WTC11 (cell line): Measurements from ENCODE around the gene DNAH9. TPM values are rescaled to one million over a fixed set of nuclear protein-coding genes. Genes with fewer than 3 reads are reported as not detected.

Experiments
- ATAC-seq: fragments of 200-7000 bp; cut with Tn5 transposase; 2 replicates; pipeline ENCODE4 v1.10.0; 2021; ENCODE audit warnings: mild to moderate bottlenecking, moderate library complexity
- CTCF ChIA-PET: fragments of 300-600 bp; sonication (Branson Sonifier 250); formaldehyde crosslinking; loops from one replicate; lab custom pipeline; 2021; ENCODE audit warnings: antibody characterized with exemption; lab: Charles Lee
- POLR2A ChIA-PET: fragments of 350-600 bp; sonication (Branson Sonifier 250); formaldehyde crosslinking; loops from one replicate; lab custom pipeline; 2021; ENCODE audit warnings: antibody characterized with exemption; lab: Charles Lee
- DNase-seq: peaks from one replicate; pipeline ENCODE4 v3.0.0; 2021; ENCODE audit warnings: low spot score
- H3K27ac Mint-ChIP-seq: 2 replicates; pipeline ENCODE4 v1.8.0; 2021; ENCODE audit warnings: mixed read lengths
- H3K27me3 Mint-ChIP-seq: 2 replicates; pipeline ENCODE4 v1.8.0; 2021; ENCODE audit warnings: low read depth, mild to moderate bottlenecking, moderate library complexity, mixed read lengths
- H3K36me3 Mint-ChIP-seq: 2 replicates; pipeline ENCODE4 v1.8.0; 2021; ENCODE audit warnings: mixed read lengths
- H3K4me1 Mint-ChIP-seq: 2 replicates; pipeline ENCODE4 v1.8.0; 2022; ENCODE audit warnings: mixed read lengths
- H3K4me3 Mint-ChIP-seq: 2 replicates; pipeline ENCODE4 v1.8.0; 2021; ENCODE audit warnings: mild to moderate bottlenecking, moderate library complexity, mixed read lengths
- H3K9me3 Mint-ChIP-seq: 2 replicates; pipeline ENCODE4 v1.8.0; 2021; ENCODE audit warnings: mixed read lengths
- CREB1 ChIP-seq: sonication (generic); formaldehyde crosslinking; IDR thresholded peaks from 2 replicates; pipeline ENCODE4 v1.8.0; 2023; ENCODE audit warnings: mild to moderate bottlenecking, missing genetic modification reagents
- E2F1 ChIP-seq: sonication (generic); formaldehyde crosslinking; IDR thresholded peaks from 2 replicates; pipeline ENCODE4 v1.8.0; 2022; ENCODE audit warnings: mild to moderate bottlenecking, missing genetic modification reagents
- ETV6 ChIP-seq: sonication (generic); formaldehyde crosslinking; IDR thresholded peaks from 2 replicates; pipeline ENCODE4 v1.8.1; 2022; ENCODE audit warnings: mild to moderate bottlenecking, missing genetic modification reagents
- FOXK1 ChIP-seq: sonication (generic); formaldehyde crosslinking; IDR thresholded peaks from 2 replicates; pipeline ENCODE4 v1.8.0; 2022; ENCODE audit warnings: mild to moderate bottlenecking, moderate library complexity, missing genetic modification reagents
- GRHL2 ChIP-seq: fragments of 250-450 bp; sonication (Bioruptor Pico); IDR thresholded peaks from 2 replicates; pipeline ENCODE4 v1.8.0; 2022; ENCODE audit warnings: mild to moderate bottlenecking, moderate library complexity; ENCODE audit not compliant: insufficient replicate concordance, severe bottlenecking
- NFYB ChIP-seq: sonication (generic); formaldehyde crosslinking; conservative IDR thresholded peaks from 2 replicates; pipeline ENCODE4 v1.8.0; 2022; ENCODE audit warnings: low read depth, missing genetic modification reagents
- PRDM15 ChIP-seq: sonication (generic); formaldehyde crosslinking; IDR thresholded peaks from 2 replicates; pipeline ENCODE4 v1.8.0; 2022; ENCODE audit warnings: missing genetic modification reagents
- PRRX2 ChIP-seq: fragments of 250-450 bp; sonication (Bioruptor Pico); IDR thresholded peaks from 2 replicates; pipeline ENCODE4 v1.8.0; 2021; ENCODE audit warnings: mild to moderate bottlenecking
- RELA ChIP-seq: sonication (generic); formaldehyde crosslinking; IDR thresholded peaks from 2 replicates; pipeline ENCODE4 v1.8.1; 2022; ENCODE audit warnings: missing genetic modification reagents, mild to moderate bottlenecking, borderline replicate concordance
- SMAD3 ChIP-seq: sonication (generic); formaldehyde crosslinking; IDR thresholded peaks from 2 replicates; pipeline ENCODE4 v1.8.0; 2022; ENCODE audit warnings: missing genetic modification reagents, mild to moderate bottlenecking, borderline replicate concordance
- SOX15 ChIP-seq: fragments of 250-450 bp; sonication (Bioruptor Pico); IDR thresholded peaks from 2 replicates; pipeline ENCODE4 v1.9.0; 2021; ENCODE audit warnings: mild to moderate bottlenecking
- STAT6 ChIP-seq: sonication (generic); formaldehyde crosslinking; conservative IDR thresholded peaks from 2 replicates; pipeline ENCODE4 v1.8.1; 2023; ENCODE audit warnings: mild to moderate bottlenecking, low read depth, missing genetic modification reagents, moderate library complexity
- TEAD1 ChIP-seq: sonication (generic); formaldehyde crosslinking; IDR thresholded peaks from 2 replicates; pipeline ENCODE4 v1.8.0; 2022; ENCODE audit warnings: mild to moderate bottlenecking, missing genetic modification reagents
- TP53 ChIP-seq: sonication (generic); formaldehyde crosslinking; IDR thresholded peaks from 2 replicates; pipeline ENCODE4 v1.8.1; 2023; ENCODE audit warnings: mild to moderate bottlenecking, missing genetic modification reagents
- USF2 ChIP-seq: sonication (generic); formaldehyde crosslinking; IDR thresholded peaks from 2 replicates; pipeline ENCODE4 v1.8.1; 2023; ENCODE audit warnings: mild to moderate bottlenecking, missing genetic modification reagents, moderate library complexity
- ZNF219 ChIP-seq: sonication (generic); formaldehyde crosslinking; IDR thresholded peaks from 2 replicates; pipeline ENCODE4 v1.8.0; 2023; ENCODE audit warnings: missing genetic modification reagents, mild to moderate bottlenecking, borderline replicate concordance
- ZNF281 ChIP-seq: sonication (generic); formaldehyde crosslinking; IDR thresholded peaks from 2 replicates; pipeline ENCODE4 v1.8.0; 2023; ENCODE audit warnings: mild to moderate bottlenecking, missing genetic modification reagents
- ZNF416 ChIP-seq: fragments of 250-450 bp; sonication (Bioruptor Pico); IDR thresholded peaks from 2 replicates; pipeline ENCODE4 v1.9.0; 2021; ENCODE audit warnings: mild to moderate bottlenecking, inconsistent platforms
- ZNF423 ChIP-seq: fragments of 250-450 bp; sonication (Bioruptor Pico); IDR thresholded peaks from 2 replicates; pipeline ENCODE4 v2.1.2; 2022; ENCODE audit warnings: mild to moderate bottlenecking, moderate library complexity
- ZNF425 ChIP-seq: fragments of 250-450 bp; sonication (Bioruptor Pico); conservative IDR thresholded peaks from 2 replicates; pipeline ENCODE4 v1.9.0; 2021; ENCODE audit warnings: mild to moderate bottlenecking
- total RNA-seq: library from RNA; stranded (reverse); gene quantifications from 3 replicates; pipeline ENCODE4 v1.2.3, GENCODE V29; 2021

DNAH9 gene
- total RNA-seq, 1 experiment from 2014 or later: 0.31 TPM

- TF ChIP-seq PRRX2 (CRISPR knock-in tag) (no peak), E2F1 (CRISPR knock-in tag) (no peak), GRHL2 (CRISPR knock-in tag) (no peak), TP53 (CRISPR knock-in tag) (no peak), PRDM15 (CRISPR knock-in tag) (no peak), STAT6 (CRISPR knock-in tag) (no peak), NFYB (CRISPR knock-in tag) (no peak), SMAD3 (CRISPR knock-in tag) (no peak), RELA (no peak), FOXK1 (CRISPR knock-in tag) (no peak), TEAD1 (CRISPR knock-in tag) (no peak), USF2 (CRISPR knock-in tag) (no peak)
- ChIA-PET POLR2A (no interaction called here), CTCF (interaction anchor here (1.2 kb wide), 1 partner anchor 100 kb away, joined by 4 read pairs; no protein-coding TSS in a partner anchor)
- DNase-seq: no peak
- ATAC-seq: no peak
- Mint-ChIP-seq H3K4me1 (peaks cover 3% of the 10 kb centered on the region; the same call in 1 of the 2 replicates), H3K27ac (no peak overlapping the region), H3K36me3 (peaks cover 18% of the 10 kb centered on the region), H3K9me3 (peaks cover 58% of the 10 kb centered on the region), H3K27me3 (no peaks in the 10 kb centered on the region), H3K4me3 (no peak overlapping the region)
These were observed 146.4 kb downstream of the DNAH9 start for GRCh38 chr17:11744696-11745095.

- no peaks in the 10 kb centered on the region; the same call in 1 of the 2 replicates for H3K27me3 Mint-ChIP-seq
- no peak overlapping the region for H3K27ac Mint-ChIP-seq
- H3K36me3 Mint-ChIP-seq: peaks cover 22% of the 10 kb centered on the region
- no peak overlapping the region for H3K4me3 Mint-ChIP-seq
- peaks cover 55% of the 10 kb centered on the region for H3K9me3 Mint-ChIP-seq
- DNase-seq (no peak), ATAC-seq (no peak)
- peaks cover 3% of the 10 kb centered on the region; the same call in 1 of the 2 replicates for H3K4me1 Mint-ChIP-seq
- CTCF ChIA-PET: no interaction called here
- POLR2A ChIA-PET: no interaction called here
- no peak for TF ChIP-seq ZNF423 (CRISPR knock-in tag)
- TF ChIP-seq SOX15 (CRISPR knock-in tag): no peak
- no peak for TF ChIP-seq ZNF219
- no peak for TF ChIP-seq ZNF416 (CRISPR knock-in tag)
- TF ChIP-seq ZNF281 (CRISPR knock-in tag): no peak
- no peak for TF ChIP-seq ETV6 (CRISPR knock-in tag)
- no peak for TF ChIP-seq CREB1 (CRISPR knock-in tag)
- no peak for TF ChIP-seq GRHL2 (CRISPR knock-in tag)
- TF ChIP-seq RELA: no peak
- no peak for TF ChIP-seq ZNF425
- no peak for TF ChIP-seq FOXK1 (CRISPR knock-in tag)
These were observed 149.2 kb downstream of the DNAH9 start for GRCh38 chr17:11747441-11747840.
